GM21619 (cell line): Measurements from ENCODE around the gene DCTN1.
A peak's percentile ranks its signal among the peaks of the same experiment; 100 is the strongest.

ENCODE experiments used
- ATAC-seq: cut with Tn5 transposase; IDR thresholded peaks from one replicate; pipeline ENCODE4 v1.9.1; 2021; ENCODE audit not compliant: unreplicated experiment

DCTN1 gene

DNA sequence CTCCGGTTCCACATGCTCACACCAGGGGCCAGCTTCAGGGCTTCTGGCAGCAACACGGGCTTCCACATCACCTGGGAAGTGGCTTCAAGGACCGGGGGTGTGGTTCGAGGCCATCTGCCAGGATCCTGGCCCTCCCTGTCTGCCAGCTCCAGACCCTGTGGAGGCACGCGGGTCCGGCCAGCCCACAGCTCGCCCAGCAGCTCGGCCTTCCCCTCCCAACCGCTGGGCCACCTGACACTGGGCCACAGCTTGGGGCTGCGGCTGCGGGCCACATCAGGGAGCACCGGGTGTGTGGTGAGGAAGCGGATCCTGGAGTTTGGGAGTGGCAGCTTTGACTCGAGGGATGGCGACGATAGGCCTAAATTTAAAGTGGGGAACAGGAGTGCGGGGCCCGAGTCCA lies 34.3 kb upstream of the DCTN1 start:
- no peak for ATAC-seq

DNA sequence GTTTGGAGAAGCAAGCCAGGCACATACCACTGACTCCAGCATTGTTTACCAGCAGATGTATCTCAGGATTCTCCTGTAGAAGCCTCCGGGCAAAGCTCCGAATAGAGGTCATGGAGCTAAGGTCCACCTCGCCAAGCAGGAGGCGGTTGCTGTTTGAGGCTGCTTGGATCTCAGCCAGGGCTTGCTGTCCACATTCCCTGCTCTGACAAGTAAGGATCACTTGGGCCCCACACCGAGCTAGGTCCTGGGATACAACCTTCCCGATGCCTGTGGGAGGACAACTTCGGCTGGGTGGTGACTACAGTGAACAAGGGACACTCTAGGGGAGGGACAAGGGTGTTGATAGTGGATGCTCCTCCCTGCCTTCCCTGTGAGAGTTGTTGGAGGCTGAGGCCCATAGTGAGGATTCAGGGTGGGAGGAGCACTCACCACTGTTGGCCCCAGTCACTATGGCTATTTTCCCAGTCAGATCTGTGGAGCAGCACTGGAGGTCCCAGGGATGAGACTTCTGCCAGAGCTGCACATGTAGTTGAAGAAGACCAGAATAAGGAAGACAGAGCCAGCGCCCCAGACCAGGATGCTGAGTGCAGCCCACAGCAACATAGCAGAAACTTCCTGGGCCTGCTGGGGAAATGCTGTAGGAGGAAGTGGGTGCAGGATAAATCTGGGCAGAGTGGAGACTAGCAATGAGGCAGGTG lies 33.0 kb upstream of the DCTN1 start:
- no peak for ATAC-seq

- ATAC-seq: no peak
These were observed 27.6 kb upstream of the DCTN1 start for GRCh38 chr2:74407682-74408081.

DNA sequence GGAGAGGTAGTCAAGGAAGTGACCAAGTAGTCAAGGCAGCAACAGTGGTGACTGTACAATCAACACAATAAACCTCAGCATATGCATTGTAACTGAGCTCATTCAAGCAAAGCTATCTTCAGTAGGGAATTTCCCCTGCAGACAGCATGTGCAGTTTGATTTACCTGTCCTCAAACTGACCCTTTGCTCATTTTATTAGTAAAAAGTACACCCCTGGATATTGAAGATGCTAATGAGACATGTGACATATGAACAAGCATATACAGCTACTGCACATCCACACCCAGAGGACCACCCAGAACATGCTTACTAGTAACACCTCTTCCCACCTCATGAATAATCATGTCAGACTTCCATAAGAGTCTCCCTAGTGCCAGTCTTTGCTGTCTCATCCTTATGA lies 25.9 kb upstream of the DCTN1 start:
- ATAC-seq: no peak

DNA sequence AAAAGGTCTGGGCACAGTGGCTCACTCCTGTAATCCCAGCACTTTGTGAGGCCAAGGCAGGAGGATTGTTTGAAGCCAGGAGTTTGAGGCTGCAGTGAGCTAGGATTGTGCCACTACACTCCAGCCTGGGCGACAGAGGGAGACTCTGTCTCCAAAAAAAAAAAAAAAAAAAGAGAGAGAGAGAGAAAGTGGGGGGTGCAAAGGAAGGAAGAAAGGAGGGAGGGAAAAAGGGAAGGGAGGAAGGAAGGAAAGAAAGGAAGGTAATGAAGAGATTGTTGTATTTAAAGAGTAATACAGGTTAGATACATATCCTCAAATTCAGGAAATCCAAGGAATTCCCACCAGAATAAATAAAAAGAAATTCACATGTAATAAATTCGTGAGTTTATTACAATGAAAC lies 21.8 kb upstream of the DCTN1 start:
- ATAC-seq: no peak

DNA sequence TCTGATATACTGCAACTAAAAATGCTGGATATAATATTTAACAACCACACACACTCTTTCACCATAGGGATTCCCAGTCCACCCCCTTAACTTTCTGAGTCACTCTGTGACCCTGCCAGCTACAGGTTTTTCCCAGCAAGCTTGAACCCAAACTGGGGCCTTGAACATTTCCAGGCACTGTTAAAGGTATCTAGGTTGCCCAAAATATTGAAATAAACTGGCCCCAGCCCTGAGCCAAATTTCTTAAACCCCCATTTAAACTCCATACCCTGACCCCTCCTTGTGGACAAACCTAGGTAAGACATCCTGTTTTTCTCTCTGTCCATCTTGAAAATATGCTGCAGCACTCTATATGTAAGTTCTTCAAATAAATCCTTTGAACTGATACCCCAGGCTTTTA lies 19.7 kb upstream of the DCTN1 start:
- ATAC-seq: no peak

DNA sequence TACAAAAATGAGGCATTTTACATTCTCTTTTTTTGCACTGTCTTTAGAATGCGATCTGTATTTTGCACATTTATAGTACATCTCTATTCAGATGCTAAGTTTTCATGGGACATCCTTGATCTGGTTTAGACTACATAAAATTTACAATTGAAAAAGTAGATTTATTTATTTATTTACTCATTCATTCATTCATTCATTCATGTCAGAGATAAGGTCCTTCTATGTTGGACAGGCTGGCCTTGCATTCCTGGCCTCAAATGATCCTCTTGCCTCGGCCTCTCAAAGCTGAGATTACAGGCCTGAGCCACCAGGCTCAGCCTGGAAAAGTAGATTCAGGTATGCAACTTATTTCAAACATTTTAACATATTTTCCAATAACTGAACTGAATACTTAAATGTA lies 16.0 kb upstream of the DCTN1 start:
- ATAC-seq: no peak

GRCh38 chr2:74393525-74393924 lies 13.4 kb upstream of the DCTN1 start:
- ATAC-seq: no peak

DNA sequence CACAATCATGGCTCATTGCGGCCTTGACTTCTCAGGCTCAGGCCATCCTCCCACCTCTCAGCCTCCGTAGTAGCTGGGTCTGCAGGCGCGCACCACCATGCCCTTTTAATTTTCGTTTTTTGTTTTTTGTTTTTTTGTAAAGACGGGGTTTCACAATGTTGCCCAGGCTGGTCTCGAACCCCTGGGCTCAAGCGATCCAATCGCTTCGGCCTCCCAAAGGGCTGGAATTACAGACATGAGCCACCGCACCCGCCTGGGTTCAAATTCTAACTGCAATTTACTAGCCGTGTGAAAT lies 12.3 kb upstream of the DCTN1 start:
- ATAC-seq: no peak

- peak; percentile 64 for ATAC-seq
These were observed 11.7 kb upstream of the DCTN1 start for GRCh38 chr2:74391580-74392448.

- peak; percentile 30 for ATAC-seq
These were observed 11.1 kb upstream of the DCTN1 start for GRCh38 chr2:74391209-74391579.

DNA sequence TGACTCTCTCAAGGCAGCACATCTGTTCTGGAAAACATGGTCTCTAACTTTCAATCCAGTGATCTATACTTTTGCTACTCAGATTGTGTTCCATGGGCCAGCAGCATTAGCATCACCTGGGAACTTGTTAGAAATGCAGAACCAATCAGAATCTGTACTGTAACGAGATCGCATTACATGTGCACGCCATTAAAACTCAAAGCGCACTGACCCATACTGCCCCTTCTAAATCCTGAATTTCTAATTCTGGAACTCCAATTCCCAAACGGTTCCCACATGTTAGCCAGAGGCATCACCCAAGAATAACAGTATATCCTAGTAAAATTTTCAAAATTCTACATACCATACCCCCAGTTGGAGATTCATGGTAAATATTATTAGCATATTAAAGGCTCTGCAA lies 10.5 kb upstream of the DCTN1 start:
- ATAC-seq: no peak

DNA sequence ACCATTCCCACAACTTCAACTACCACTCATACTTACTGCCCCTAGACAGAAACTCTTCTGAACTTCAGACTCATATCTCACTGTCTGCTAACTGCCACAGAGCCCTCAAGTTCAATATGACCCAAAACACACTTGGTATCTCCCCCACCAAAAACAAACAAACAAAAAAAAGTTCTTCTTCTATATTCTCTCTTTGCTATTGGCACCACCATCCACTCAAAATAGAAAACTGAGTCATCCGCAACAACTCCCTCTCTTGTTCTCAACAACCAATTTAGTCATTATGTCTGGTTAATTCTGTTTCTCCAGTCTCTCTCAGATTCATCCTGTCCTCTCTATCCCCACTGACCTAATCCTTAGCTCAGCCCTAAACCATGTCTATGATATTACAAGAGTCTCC lies 7.2 kb upstream of the DCTN1 start:
- no peak for ATAC-seq

GRCh38 chr2:74385396-74385795 lies 5.3 kb upstream of the DCTN1 start:
- no peak for ATAC-seq

DNA sequence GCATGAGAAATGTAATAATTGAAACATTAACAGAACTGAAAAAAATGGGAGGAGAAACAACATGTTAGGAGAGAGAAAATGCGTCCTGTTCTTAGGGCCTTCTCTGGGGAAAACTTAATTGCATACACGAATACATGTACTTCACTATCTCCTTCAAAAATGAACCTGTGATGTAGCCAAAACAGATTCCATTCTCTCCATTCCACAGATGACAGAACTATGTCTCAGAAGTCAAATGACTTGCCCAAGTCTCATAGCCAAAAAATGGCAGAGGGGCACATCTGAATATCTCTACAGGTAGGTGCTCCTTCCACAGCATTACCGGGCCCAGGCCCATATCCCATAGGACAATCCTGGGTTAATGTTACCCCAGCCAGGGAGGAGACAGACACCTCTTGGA lies 3.9 kb upstream of the DCTN1 start:
- no peak for ATAC-seq

- no peak for ATAC-seq
These were observed 3.1 kb upstream of the DCTN1 start for GRCh38 chr2:74383254-74383653.

- no peak for ATAC-seq
These were observed 1.6 kb upstream of the DCTN1 start for GRCh38 chr2:74381751-74382150.

- ATAC-seq: no peak
These were observed 2.1 kb downstream of the DCTN1 start for GRCh38 chr2:74378007-74378406.

DNA sequence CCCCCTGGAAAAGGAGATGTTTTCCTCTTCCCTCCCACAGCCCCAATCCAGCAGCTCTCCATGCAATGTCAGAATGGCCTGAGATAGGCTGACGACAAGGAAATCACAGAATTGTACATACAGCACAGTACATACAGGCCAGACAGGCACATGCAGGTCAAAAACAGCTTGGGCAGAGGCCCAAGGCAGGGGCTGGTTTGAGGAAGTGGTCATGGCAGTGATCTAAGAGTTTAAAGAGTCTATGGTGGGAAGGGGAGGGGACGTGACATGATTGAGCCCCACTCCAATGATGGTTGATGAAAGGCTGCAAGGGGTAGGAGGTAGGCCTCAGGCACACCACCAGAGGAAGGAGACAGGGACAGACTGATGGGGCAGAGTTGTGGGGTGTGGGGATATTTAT lies 4.3 kb downstream of the DCTN1 start:
- no peak for ATAC-seq

DNA sequence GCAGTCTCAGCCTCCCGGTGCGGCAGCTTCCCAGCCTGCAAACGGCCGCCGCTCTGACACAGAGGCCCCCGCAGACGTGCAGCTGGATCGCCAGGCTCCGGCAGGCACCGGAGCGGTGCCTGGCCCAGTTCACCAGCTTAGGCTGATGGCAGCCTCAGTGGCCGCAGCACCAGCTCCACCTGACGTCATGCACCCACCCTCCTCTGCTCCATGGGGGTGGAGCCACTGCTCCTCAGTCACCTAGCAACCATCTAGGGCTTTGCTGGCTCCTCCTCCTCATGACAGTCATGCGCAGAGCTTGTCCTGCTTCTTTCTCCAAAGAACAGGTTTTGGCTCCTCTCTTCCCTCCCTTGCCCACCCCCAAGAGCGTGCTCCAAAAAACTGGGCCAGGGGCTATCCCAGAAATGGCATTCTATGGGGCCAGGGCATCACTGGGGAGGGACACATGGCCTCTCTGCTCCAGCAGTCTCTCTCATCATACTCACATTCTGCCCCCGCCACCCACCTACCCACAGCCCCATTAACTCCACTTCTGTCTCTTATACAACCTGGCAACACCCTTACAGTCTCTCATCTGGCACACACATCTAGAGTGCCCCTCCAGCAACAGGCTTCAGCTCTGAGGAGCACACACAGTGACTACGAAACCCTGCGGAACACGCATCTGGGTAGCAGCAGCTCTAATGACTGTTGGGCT lies 5.5 kb downstream of the DCTN1 start:
- no peak for ATAC-seq

DNA sequence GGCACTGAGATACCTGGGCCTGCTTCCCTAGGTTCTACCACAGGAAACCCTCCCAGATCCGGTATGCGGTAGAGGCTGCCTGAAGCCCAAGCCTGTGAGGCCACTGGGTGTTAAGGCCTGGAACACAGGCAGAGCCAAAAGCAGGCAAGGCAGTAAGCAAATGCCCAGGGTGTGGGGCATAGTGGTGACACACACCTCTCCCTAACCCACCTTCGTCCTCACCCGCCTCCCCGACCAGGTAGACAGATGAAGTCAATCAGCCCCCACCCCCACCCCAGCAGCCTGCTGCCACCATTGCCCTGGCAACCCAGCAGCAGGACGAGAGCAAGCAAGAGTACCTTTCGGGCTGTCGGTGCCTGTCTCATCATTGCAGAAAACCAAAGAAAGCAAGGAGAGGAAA lies 6.1 kb downstream of the DCTN1 start:
- ATAC-seq: no peak

DNA sequence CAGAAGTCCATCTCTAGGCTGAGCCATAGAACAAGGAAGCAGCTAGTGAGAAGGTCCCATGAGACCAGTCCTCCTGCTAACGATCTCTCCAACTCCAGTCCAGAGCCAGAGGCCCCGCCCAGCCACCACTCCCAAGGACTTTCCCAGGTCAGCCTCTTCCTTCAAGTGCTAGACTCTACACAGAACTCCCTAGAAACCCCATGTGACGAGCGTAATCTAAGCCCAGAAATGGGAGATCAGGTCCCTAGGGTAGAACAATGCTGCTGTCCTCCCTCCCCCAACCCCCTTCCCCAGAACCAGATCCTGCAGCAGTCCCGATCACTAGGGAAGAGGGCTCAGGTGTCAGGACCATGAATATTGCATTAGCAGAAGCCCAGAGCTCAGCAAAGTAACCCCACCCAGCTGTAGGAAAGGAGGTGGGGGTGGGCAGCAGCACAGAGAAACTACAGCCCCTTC lies 6.9 kb downstream of the DCTN1 start:
- ATAC-seq: no peak
